ENCODE measurements around the gene P2RY14. TPM values are rescaled to one million over a fixed set of nuclear protein-coding genes. Genes with fewer than 3 reads are reported as not detected.
A peak's percentile ranks its signal among the peaks of the same experiment; 100 is the strongest.

P2RY14 gene
- 2.9 TPM for total RNA-seq

DNA sequence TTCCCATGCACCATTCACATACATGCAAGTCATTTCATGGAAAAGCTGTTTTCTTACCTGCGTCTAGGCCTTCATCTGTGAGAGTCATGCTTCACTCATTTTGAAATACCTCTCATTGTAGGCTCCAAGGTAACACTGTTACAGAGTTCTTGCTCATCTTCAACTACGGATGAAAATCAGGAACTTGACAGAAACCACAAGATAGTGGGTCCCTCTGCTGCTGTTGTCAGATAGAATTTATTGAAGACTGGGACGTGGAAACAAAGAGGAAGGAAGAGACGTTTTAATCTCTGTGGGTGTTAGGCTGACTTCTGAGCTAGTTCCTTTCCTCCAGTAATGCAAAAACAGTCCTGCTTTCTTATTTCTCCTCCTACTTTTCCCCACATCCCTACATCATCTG, at the start of gene P2RY14:
Gene P2RY14, minus strand, starts transcription at position 313 of the 400 bp plus-strand sequence. CDS start 64,226 bp downstream, outside the sequence.
- DNase-seq, result no peak

DNA sequence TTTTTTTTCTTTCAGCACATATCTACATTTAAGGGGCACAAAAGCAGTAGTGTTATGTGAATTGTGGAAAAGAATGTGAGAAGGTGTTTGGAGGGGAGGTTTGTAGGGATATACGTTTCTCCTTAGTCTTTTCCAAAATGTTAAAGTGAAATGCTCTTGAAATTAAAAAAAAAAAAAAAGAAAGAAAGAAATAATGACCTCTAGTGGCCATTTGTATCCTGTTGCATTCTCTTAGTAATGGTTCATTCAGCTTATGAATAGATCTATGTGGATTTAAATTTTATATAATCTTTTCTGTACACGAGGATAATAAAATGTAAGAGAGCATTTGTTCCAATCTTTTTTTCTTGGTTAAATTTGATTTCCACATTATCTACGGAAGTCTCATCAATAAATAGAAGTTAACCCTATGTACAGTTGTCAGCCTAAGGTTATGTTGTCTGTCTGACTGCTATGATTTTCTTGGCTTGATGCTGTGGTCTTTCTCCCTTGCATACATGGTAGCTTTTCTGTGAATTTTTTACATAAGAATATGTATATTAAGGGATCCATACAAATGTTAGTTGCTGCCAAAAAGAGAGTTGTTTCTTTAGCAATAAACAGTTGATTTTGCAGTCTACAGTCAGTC, 49.3 kb upstream of the P2RY14 start:
- DNase-seq, result no peak

DNA sequence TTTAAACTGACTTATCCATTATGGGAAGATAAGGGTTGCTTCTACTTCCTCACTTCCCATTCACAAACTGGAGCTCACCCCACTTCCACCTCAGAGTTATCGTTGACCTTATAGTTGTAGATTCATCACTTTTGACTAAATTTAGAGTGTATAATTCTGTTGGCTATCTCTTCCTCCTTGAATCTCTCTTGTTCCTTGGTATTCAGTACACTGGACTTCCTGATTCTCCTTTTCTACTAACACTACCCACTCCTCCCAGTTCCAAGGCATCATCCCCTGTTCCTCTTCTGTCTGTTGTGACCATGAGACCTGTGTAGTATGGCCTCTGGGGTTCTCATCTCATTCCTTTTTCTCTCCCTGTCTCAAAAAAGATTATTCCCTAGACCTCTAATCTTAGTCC, 44.2 kb upstream of the P2RY14 start:
- DNase-seq, result no peak

DNA sequence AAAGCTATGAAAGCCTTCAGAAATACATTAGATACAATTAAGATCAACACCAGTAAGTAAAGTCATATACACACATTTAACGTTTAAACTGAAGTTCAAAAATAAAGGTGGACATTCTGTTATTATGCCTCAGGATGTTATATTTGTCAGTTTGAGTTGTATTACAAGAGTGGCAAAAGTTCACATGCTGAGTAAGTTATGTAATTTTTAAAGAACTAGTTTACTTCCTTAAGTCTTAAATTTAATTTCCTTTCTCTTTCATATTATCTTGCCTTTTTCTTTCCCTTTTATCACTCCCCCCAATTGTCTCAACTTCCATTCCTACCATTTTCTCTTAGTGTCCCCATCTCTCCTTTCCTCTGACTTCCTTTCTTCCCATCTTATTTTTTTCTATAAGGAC, 43.2 kb upstream of the P2RY14 start:
- no peak for DNase-seq

DNA sequence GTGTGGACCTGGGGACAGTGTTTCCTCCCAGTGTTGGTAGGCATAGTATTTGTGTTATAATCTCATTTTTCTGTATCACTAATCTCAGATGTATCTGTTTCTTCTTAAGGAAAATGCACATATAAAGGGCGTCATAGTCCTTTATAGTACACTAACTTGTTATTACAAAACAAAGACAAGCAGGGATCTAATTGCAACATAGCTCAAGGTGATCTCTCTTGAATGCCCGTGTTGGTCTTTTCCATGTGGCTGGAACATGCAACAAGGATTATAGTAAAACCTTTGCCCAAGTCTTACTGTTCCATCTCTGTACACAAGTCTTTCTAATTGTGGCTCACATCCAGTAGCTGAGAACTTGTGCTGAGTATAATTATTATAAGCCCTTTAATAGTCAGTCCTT, 41.8 kb upstream of the P2RY14 start:
- DNase-seq, result no peak

DNA sequence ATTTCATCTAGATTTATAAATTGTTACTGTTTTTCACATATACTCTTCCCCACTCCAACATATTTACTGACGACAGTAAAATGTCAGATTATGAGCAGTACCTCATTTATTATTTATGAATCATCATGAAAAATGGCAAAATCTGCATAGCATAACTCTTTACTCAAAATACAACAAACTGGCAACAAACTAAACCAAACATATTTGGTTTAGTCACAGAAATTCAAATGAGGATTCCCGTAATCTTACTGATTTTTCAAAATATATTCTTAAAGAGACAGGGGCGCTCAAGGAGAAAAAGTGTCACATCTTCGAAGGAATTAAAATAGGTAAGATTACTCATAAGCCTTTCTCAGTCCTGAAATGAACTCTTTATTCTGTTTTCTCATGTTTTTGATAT, 41.3 kb upstream of the P2RY14 start:
- no peak for DNase-seq

DNA sequence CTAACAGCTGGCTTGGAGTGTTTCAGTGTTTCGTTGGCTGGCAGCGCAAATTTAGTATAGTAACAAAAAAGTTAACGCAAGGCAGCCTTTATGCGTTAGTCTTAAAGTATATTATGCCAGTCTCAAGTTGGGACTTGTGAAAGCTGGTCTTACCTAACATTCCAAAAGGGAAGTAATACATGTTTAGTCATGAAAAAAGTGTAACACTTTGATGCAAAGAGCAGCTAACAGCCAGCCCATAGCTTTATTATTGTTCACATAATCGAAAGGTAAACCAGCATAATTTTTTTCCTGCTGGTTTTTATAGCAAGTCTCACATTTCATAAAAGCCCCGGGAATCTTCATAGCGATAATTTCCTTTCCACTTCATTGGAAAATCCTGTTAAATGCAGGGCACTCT, 40.6 kb upstream of the P2RY14 start:
- peak; percentile 43 for DNase-seq

DNA sequence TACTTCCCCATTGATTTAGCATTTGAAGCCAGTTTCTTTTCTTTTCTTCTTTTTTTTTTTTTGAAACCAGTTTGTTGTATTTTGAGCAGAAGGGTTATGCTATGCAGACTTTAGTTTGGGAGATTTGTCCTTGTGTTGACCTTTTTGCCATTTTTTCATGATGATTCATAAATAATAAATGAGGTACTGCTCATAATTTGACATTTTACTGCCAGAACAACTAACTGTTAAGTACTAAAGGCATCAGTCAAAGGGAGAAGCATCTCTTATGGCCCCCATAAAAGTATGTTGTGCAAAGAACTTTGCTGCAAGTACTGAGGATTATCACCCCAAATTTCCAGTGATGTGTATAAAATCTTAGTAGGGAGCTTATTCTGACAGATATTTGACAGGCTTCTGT, 40.0 kb upstream of the P2RY14 start:
- no peak for DNase-seq

DNA sequence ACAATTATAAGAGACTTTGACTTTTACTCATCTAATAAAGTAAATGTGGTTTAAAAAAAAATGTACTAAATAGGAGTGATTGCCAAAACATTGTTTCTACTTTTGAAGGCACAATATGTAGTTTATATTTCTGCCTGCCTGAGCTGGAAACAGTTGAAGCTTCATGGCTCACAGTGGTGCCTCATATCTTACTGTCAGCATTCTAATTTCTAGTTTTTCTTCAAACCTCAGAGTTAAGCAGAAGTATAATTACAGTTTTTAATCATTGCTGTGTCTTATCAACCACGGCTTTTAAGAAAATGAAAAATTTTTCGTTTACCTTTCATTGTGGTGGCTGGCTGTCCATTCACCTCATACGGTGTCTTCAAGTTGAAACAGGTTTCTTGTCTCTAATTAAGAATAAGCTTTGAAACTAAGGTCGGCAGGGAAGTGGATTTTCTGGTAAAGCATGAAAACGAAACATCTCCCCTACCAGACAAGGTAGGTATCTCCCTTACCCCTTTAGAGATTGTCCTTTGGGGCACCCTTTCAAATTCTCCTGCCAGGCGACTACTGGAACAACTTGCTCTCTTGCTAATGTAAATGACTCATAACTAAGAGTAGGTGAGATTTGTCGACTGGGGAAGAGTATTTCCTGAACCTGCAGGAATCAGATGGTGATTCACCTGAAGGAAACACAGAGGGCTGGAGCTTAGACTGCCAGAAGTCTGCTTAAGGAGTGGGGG, 38.1 kb upstream of the P2RY14 start, which contains the start of gene GPR87:
Gene GPR87, minus strand, starts transcription at position 554 of the 725 bp plus-strand sequence. CDS start 16,720 bp downstream, outside the sequence.
- DNase-seq, result peak; percentile 35

DNA sequence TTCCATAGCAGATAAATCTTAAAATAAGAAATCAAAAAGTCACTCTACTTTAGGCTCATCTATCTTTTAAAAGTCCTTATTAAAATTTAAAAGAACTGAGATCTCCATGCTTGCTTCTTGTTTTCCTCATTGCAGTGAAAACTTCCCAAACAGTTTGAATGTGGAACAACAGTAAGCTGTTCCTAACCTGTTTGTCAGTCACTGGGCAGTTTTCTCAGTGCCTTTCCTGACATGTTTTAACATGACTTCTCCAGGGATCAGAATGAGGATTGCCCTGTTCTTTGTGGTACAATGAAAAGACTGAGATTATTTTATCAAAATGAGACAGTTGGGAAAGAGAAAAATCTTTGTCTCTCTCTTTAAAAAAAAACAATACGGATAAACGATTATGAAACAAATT, 37.5 kb upstream of the P2RY14 start:
- DNase-seq, result no peak

DNA sequence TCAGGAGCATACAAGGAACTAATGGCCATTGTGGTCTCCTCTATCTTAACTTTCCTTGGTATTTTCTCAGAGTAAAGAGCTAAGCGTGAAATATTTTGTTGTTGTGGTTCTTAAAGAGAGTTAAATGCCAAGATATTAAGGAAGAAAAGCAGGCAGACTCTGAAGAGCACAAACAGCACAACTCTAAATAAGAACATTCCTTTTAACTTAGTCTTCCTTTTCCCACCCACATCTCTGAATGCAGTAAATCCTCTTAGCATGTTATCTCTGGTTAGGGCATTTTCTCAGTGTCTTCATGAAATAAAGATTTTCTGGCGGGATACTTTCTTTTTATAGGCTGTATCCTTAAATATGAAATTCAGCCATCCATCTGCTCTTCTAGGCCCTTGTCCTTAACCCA, 36.8 kb upstream of the P2RY14 start:
- no peak for DNase-seq

DNA sequence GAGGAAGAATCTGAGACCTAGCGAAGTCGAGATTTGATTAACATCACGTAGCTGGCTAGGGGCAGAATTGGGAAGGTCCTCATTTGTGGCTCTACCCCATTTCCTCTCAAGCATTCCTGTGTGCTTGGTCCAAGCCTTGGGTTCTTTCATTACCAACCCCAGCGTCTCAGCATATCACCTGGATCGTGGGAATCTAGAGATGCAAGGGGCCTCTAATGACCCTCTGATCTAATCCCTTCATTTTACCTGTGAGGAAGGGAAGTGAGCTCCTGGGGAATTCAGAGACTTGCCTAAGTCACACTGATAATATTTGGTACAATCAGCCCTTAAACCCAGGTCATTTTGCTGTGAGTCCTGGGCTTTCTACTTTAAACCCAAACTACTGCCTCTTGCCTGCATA, 36.3 kb upstream of the P2RY14 start:
- no peak for DNase-seq

DNA sequence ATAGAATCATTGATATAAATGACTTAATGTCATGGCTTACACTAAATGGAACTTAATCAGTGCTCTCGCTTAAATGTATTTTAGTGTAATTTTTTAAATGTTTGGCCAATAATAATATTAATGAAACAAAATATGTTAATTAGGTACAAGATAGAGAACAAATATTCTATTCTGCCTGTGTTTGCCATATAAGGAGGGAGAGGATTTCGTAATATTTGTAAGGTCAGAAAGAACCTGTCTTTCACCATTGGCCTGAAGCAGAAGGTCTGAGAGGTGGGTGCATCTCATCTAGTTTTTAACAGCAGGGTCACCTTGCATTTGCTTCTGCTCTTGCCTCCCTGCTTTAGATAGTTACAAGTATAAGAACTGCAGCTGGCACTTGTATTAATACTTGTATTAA, 35.8 kb upstream of the P2RY14 start:
- no peak for DNase-seq

DNA sequence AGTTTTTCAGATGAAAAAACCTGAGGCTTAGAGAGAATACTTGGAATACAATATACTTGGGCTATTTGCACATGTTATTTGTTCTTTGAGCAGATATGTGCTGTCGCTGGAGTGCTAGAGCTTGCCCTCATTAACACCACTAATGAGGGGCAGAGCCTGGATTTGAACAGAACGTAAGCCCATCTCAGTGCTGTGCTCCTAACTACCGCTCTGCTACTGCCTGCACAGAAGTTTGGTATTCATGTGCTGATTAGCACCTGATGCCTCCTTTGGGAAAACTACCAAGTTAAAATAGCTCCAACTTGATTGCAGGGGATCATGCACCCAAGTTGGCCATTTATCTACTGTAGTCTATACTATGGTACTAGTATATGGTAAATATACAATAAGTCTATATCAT, 34.6 kb upstream of the P2RY14 start:
- DNase-seq, result no peak

DNA sequence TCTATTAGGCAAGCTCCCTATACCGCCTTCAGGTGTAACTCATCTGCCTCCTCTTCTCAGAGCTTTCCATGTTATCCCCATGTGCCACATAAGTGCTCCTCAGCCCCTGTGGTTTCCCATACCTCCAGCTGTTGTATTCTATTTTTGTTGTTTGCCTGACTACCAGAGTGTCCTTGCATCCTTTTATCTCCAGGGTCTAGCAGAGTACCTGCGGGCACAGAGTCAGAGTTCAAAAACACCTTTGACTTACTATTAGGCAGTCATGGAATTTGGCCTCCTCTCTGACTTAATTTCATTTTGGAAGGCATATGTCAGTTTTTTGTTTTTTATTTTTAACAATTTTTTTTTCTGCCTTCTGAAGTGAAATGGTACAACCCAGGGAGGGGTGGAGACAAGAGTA, 31.2 kb upstream of the P2RY14 start:
- no peak for DNase-seq

DNA sequence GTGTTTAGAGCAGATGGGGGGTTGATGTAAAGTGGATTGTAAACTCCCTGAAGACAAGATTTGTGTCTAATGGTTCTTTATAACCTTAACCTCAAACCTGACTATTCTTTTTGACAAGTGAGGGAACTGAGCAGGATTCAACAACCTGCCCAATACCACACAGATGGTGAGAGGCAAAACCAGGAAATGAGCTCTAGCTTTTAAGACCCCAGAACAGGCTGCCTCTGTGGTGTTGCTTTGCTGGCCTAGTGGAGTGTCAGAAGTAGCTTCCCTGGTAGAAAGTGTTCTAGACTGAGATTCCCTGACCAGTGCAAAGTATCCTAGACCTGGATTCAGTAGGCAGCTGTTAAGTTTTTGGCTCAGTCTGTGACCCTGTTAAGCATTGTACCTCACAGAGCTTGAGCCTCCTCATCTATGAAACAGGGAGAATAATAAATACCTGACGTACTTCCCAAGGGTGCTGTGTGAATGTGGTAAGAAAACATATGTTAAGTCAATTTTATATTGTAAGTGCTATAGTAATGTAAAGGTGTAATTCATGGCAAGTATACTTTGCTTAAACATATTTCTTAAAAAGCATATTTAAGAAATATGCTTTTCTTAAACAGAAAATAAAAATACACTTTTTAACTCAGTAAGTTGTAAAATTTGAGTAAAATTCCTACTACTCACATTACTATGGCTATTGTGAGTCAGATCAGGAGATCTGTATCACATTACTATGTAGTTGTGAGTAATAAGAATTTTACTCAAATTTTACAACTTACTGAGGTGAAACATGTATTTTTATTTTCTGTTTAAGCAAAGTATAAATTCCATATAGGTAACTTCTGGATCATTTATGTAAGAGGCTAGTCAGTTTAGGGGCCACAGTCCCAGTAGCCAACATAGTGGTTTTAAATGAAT, 29.5 kb upstream of the P2RY14 start:
- no peak for DNase-seq

DNA sequence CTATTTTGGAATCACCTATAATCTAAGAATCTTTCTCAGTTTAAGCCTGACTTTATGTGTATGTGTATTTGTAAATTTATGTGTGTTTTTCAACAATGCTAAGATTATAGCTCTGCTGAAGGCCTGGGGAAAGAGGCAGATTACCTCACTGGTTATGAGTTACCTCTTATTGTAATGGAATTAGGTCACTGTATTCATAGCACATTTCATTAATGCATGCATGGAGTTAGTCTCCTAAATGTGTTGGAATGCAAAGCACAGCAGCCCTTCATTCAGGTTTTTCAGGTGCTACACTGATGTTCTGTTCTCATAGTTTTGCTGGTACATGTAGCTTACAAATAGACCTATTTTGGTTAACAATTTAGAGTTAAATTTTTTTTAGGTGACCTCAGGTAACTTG, 28.8 kb upstream of the P2RY14 start:
- no peak for DNase-seq

DNA sequence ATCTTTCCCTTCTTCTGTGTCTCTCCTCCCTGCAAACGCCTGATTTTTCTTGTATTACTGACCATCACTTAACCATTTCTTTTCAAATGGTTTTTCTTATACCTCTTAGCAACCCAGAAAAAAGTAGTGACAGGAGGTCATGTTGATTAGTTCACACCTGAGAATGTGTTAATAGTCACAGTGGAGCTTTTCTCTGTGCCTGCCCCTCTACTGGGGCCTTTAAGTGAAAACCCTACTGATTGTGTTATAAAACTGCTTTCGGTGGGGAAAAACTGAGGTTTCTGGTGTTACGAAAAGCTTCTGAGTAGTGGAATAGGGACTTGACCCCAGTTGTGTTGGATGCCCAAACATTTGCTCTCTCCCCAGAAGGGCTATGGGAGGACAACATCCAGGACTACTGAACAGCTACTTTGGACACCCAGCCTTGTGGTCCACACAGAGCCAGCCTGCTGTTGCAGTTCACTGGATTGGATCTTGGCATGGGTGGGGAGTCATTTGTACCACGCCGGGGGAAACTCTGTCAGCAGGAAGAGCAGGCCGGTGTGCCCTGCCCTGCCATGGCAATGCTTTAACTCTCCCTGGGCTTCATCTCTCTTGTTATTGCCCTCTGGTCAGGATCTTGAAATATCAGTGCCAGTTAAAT, 27.9 kb upstream of the P2RY14 start:
- no peak for DNase-seq

DNA sequence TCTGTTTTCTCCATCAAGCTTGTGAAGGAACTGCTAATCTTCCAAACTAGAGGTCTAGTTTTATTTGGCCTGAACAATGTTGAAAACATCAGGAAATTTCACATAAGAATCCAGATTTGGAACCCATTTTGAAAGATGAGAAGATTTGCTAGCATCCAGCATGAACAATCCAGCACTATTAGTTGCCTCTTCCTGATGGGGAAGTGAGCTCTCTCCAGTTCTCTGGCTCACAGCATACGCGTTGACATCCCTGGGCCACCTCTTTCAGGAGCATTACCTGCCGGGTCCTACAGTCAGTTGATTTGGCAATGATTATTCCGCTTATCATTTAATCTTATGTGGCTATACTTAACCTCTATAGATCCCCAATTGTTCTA, 27.4 kb upstream of the P2RY14 start:
- no peak for DNase-seq

DNA sequence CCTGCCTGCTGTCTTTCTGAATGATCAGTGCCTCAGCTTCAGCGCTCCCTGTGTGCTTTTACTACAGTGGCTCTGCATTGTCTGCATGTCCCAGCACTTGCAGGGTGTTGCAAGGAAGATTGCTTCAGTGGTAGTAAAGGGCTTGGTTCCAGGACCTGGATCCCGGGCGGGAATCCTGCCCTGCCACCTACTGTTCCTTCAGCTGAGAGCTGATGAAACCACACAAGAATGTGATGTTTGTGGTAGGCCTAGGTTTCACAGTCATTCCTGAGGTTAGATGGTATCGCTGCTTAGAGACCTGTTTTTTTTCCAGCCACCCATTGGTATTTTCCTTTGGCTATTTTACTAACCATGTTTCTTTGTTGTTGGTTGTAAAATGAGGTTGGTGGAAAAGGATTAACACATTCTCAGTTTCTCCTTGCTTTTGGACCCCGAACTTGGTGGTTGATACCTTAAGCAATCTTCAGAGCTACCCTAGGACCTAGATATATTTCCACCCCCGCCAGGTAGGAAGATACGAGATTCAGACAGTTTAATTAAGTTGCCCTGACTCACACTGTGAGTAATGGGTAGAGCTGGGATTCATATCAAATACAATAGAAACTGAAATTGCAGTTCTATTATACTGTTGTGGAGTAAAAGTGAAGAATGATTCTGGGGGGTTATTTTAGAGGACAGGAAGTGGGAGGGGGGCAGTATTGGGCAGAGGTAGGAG, 26.9 kb upstream of the P2RY14 start:
- DNase-seq, result peak; percentile 45

DNA sequence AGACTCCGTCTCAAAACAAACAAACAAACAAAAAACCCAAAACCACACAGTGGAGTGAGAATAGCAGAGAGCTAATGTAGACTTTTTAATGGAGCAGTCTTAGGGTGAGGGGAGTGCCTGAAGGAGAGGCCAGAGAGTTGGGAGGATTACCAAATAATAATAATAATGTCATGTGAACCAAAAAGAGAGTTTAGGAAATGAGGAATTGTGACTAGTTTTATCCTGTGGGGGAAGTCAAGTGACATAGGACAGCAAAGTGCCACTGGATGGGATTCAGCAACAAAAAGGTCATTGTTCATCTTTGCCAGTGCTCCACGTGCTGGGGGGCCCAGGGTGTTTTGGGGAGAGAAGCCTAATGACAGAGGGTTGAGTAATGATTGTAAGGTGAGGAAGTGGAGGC, 25.4 kb upstream of the P2RY14 start:
- no peak for DNase-seq

DNA sequence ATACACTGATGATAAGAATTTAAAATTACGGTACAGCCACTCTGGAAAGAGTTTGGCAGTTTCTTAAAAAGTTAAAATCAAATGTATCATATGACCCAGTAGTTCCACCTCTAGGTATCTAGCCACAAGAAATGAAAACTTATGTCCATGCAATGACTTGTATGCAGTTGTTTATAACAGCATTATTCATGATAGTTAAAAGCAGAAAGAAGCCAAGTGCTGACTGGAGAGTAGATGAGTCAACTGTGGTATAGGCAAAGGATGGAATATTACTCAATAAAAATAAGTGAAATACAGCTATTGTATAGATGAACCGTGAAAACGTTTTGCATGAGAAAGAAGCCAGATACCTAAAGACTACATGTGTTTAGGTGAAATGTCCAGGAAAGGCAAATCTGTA, 23.4 kb upstream of the P2RY14 start:
- DNase-seq, result no peak
